Hindlimb muscle (tissue), 1 donor: Measurements from ENCODE around the gene CTNNA2. TPM values are rescaled to one million over a fixed set of nuclear protein-coding genes. Genes with fewer than 3 reads are reported as not detected.

ENCODE experiments used
- DNase-seq: peaks from one replicate; pipeline ENCODE4 v3.0.0-alpha.2; 2013
- polyA plus RNA-seq: library from polyadenylated mRNA; unstranded; fragments of 120-200 nt; gene quantifications from one replicate; pipeline ENCODE4 v1.2.1, GENCODE V29; 2013; ENCODE audit not compliant: insufficient read length

CTNNA2 gene
- polyA plus RNA-seq = 0.59 TPM

DNA sequence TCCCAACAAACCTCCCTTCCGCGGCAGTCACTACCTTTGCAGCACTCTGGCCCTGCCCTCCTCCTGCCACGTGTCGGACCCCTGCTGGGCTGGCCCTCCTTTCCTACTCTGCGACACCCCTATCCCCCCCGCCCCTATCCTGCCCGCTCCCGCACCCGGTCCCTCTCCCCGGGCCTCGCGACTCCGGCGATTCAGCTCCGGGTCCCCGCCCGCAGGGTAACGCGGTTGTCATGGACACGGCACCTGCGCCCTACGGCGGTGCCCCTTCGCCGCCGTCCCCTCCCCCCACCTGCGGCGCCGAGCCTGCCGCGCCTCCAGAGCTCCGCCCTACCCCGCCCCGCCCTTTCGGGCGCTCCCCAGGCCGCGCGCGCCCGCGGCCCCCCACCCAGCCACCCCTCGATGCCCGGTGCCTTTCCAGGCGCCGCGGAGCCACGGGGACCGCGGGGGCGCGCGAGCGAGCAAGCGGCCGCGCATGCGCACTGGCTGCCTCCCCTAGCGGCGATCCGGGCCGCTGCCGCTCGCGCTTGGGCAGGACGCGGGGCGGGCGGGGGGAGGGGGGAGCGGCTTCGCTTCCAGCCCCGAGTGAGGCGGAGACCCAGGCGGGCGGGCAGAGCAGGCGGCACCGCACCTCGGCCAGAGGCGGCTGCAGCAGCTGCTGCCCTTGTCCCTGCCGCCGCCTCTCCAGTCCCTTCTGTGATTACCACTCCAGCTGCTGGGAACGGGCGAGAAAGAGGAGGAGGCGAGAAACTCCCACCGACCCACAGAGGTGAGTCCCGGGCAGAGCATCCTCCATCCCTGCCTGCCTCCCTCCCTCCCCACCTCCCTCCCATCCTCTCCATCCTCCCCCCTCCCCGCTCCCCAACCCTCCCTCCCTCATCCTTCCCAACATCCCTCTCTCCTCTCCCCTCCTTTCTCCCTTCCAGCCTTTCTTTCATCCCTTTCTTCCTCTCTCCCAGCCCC lies at the start of gene CTNNA2:
Gene CTNNA2, plus strand, starts transcription at position 610 of the 960 bp plus-strand sequence.
- peak; percentile 8 for DNase-seq

GRCh38 chr2:79487399-79487798 lies 25.5 kb upstream of the CTNNA2 start:
- DNase-seq = no peak

DNA sequence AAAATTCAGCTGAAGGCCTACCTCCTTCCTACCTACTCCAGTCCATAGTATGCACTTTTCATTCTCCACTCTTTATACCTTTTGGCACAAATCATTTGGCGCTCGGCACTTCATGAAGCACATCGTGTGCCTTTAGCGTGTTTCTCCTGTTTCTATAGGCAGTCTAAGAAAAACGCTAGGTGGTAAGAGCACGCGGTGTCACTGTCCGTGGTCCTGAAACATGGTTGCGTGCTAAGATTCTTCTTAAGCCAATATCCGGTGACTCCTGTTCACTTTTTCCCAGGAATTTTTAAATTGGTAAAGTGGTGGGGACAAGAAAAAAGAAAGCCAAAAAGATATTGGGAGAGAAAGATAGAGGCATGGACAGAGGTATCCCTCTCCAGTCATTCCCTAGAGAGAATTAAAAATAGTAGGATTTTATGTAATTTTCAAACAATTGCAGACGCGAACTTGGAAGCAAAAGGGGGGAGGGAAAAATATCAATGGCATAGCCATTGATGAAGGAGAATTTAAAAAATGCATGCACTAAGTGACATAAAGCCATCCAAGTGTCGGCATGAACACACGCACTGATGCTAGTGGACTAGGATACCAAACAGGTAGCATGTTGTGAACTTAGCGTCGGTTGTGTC lies 1.4 kb upstream of the CTNNA2 start:
- DNase-seq = peak; percentile 71

- DNase-seq = no peak
Measured at GRCh38 chr2:79513711-79514110, 860 bp downstream of the CTNNA2 start.

DNA sequence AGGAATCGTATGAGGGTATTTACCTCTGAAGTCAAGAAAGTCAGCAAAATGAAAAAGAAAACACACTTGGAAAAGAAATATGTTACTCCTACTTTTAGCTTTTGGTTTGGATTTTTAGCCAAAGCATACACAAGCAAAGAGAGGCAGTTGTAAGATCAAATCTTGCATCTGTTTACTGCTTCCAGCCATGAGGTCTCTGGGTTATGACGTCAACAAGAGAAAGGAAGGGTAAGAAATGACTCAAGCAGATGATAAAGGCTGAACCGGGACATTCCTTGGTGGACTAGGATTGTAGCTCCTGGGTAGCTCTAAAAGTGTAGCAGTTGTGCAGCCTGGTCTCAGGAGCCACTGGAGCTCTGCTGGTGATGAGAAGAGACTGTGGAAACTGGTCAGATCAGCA lies 16.8 kb downstream of the CTNNA2 start:
- no peak for DNase-seq

DNA sequence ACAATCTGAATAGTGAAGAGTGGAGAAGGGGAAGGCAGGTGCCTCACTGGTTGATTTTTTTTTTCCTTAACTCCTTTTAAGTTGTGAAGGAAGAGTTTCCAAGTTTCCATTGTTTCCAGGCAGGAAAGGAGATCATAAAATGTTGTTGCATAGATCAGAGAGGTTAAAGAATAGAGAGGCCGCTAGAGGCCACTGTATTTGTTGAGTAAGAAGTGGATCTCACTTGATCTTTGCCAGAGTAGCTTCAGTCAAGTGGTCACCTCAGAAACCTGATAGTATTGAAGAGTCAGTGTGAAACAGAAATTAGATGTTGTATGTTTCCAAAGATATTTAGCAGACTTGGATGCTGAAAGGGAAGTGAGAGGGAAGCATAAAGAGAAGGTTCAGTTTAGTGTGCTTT lies 17.6 kb downstream of the CTNNA2 start:
- no peak for DNase-seq

- DNase-seq = no peak
Measured at GRCh38 chr2:79547568-79547967, 34.7 kb downstream of the CTNNA2 start.

DNA sequence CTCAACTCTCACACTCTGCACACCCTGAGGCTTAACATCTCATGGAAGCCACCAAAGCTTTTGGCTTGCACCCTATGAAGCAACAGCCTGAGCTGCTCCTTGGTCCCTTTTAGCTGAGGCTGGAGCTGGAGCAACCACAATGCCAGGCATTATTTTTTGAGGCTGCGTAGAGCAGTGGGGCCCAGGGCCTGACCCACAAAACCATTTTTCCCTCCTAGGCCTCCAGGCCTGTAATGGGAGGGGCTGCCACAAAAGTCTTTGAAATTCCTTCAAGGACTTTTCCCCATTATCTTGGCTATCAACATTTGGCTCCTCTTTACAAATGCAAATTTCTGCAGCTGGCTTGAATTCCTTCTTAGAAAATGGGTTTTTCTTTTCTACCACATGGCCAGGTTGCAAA lies 39.8 kb downstream of the CTNNA2 start:
- no peak for DNase-seq

- no peak for DNase-seq
Measured at GRCh38 chr2:79554899-79555298, 42.0 kb downstream of the CTNNA2 start.

DNA sequence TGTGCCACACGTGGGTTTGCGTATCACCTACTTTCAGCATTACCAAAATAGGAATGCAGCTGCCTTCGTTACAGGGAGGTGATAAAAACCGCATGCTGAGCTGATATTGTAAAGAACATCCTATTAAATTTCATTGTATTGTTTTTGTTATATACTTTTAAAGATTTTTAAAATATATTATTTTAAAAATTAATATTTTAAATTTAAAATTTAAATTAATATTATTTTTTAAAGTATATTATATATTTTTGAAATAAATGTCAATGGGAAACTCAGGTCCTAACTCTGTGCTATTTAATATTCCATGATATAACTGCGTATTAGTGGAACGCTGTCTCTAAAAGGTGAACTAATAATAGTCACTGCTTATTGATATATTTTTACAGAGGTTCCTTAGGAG lies 51.2 kb downstream of the CTNNA2 start:
- DNase-seq = no peak

DNA sequence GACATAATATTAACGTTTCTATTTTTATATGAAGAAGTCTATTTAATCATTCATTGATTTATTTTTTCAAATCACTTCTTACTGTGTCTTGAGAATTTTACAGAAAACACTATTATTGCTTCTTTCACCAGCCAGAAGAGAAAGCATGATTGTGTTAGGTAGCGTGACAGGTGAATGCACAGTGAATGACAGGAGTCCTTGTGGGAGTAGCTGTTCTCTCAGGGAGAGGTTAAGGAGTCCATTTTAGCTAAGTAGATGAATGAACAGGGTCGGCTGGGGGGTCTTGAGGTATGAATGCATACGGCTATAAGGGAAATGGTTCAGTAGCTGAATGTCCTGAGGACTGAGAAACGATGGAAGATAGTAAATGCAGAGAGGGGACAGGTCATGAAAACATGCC lies 56.2 kb downstream of the CTNNA2 start:
- no peak for DNase-seq

GRCh38 chr2:79573895-79574674 lies 61.2 kb downstream of the CTNNA2 start:
- DNase-seq = no peak

DNA sequence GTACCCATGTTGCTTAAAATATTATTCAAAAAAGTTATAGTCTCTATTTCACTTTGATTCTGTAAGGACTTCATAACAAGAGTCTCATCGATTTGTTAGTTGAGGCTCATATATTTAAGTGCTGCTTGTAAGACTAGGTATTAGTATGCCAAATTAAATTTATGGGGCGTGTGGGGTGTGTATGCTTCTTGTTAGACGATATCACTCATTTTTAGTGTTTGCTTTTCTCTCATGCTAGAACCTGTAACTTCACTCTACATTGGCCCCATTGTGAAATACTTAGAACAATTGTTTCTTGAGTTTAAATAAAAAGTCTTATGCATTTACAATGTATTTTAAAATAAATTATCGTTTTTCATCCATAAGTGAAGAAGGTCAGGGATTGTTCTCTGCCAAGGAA lies 63.6 kb downstream of the CTNNA2 start:
- no peak for DNase-seq

- no peak for DNase-seq
Measured at GRCh38 chr2:79578952-79579351, 66.1 kb downstream of the CTNNA2 start.

DNA sequence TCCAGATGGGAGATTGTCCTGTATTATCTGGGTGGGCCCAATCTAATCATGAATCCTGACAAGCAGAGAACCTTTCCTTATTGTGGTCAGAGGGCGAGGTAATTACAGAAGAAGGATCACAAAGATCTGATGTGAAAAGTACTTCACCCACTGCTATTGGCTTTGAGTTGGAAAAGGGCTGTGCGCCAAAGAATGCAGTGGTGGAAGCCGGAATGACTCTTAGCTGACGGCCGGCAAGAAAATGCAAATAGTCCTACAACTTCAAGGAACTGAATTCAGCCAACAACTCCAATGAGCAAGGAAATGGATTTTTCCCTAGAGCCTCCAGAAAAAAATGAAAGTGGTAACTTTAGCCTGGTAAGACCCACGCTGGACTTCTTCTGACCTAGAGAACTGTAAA lies 67.3 kb downstream of the CTNNA2 start:
- DNase-seq = no peak

DNA sequence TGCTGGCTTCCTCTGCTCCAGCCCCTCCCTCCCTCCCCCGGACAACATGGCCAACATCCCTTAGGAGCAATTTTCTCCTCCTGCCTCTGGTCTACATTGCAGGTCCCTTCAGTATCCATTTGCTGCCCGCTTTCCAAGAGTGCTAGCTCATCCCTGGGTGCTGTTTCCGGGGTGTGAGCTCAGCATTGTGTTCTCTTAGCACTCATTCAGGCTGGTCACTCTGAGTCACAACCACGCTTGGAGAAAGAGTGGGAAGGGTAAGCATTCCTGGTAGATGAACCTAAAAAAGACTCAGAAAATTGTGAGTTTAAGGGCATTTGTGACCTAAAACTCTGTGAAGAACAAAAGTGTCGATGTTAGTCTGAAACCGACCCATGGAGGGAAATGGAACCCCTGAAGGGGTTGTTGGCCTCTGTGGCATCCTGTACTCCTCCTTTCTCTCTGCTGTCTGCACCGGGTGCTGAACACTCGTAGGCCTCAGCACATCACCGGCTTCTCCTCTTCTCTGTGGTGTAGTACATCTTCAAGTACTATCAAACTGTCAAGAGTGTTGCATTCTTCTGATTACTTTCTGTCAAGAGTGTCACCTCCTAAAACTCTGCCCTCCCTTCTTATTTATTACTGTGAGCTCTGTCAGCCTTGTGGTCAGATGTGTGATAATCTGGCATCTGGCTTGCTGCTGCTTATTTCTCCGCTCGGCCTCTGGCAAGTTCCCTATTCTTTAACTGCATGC lies 73.0 kb downstream of the CTNNA2 start:
- no peak for DNase-seq

DNA sequence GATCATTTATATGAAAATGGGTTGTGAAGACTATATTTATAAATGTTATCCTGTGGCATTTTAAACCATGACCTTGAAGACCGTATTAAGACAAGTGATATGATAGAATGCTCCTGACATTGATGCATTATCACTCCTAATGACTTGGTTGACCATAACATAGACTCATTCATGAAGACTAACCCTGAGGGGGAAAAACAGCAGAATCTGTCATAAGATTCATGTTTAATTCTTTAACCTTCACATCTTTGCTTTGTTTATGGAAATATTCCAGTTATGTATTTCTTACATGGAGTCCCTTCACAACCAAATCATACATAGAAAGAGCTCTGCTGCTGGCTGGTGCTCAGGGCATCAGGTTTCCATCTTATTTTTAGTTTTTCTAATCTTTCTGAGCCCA lies 78.4 kb downstream of the CTNNA2 start:
- no peak for DNase-seq

DNA sequence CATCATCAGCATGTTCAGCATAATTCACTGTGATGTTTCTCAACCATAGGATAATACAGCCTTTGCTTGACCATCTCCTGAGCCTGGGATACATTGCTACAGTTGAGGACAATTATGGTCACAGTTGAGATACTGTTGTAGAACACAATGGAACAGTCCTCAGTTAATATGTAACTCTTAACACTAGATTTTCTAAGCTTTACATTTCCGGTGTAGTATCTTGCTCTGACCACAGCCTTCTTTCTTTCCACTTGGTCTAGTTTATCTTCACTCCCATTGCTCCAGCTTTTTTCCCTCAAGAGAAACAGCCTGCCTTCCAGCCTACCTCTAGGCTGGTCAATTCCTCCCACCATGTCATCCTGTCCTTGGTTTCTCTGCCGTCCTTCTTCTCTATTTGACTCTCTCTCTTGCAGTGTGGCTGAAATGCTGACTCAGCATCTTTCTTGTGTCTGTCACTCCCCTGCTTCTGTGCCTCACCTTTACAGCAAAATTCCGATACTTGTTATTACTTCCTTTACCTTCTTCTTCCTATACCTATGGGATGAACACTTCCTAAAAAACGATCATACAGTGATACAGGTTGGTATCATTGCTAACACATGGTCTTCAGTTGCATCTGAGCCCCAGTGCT lies 80.5 kb downstream of the CTNNA2 start:
- no peak for DNase-seq

GRCh38 chr2:79596403-79596802 lies 83.6 kb downstream of the CTNNA2 start:
- DNase-seq = no peak

GRCh38 chr2:79604748-79605147 lies 91.9 kb downstream of the CTNNA2 start:
- no peak for DNase-seq

DNA sequence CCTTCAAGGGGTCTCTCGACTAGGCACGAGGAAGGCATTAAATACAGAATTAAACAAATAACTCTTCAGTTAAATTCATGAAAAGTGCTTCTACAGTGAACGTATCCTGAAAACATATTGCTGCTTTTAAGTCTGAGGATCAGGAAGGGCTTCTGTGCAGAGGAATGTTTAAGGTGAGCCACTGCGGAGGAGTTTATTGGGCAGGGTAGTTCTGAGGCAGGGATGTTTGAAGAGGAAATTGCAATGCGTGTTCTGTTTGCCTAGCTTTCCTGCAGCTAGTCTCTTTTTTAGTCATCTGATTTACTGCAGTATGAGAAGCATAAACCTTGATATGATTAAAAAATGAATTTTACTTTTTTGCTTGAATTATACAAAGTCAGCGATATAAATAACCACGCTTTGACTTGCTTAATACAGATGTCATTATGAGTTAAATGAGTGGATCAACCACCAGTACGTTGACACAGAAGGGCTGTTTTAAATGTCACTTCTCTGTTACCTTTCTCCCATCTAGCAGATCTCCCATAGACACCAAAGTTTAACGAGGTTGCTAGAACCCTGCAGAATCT lies 98.7 kb downstream of the CTNNA2 start:
- no peak for DNase-seq

DNA sequence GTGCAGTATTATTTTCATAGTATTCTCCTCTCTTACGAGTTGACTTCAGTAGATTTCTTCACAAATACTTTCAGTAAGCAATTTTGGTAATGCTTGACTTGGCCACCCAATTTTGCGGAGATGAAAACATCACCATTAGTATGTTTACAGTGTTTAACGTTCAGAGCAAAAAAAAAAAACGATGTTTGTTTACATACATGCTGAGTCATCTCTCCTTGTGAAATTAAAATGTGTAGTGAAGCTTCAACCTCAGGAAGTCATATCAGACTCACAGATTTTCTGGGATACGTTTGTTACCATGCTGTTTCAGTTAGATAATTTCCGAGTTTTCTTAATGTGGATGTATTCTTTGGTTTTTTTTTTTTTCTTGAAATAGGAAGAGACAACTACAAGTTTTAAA lies 100.1 kb downstream of the CTNNA2 start:
- DNase-seq = no peak
